Osteocyte (in vitro differentiated cells): ENCODE data around the gene GEN1. TPM values are rescaled to one million over a fixed set of nuclear protein-coding genes. Genes with fewer than 3 reads are reported as not detected.
A peak's percentile ranks its signal among the peaks of the same experiment; 100 is the strongest.

Experiments used
- DNase-seq: peaks from one replicate; pipeline ENCODE4 v3.0.0; 2021; ENCODE audit warnings: mixed read lengths; ENCODE audit not compliant: unreplicated experiment; ENCODE audit errors: extremely low spot score
- H3K27ac Mint-ChIP-seq: one replicate; pipeline ENCODE4 v1.8.0; 2021; ENCODE audit warnings: mild to moderate bottlenecking, mixed read lengths; ENCODE audit not compliant: unreplicated experiment
- H3K27me3 Mint-ChIP-seq: one replicate; pipeline ENCODE4 v1.8.0; 2021; ENCODE audit warnings: mixed read lengths; ENCODE audit not compliant: unreplicated experiment
- H3K36me3 Mint-ChIP-seq: one replicate; pipeline ENCODE4 v1.8.0; 2021; ENCODE audit warnings: mixed read lengths; ENCODE audit not compliant: unreplicated experiment
- H3K4me1 Mint-ChIP-seq: one replicate; pipeline ENCODE4 v1.8.0; 2021; ENCODE audit warnings: mixed read lengths; ENCODE audit not compliant: unreplicated experiment
- H3K4me3 Mint-ChIP-seq: one replicate; pipeline ENCODE4 v1.8.0; 2021; ENCODE audit warnings: mild to moderate bottlenecking, moderate library complexity, mixed read lengths; ENCODE audit not compliant: unreplicated experiment
- H3K9me3 Mint-ChIP-seq: one replicate; pipeline ENCODE4 v1.8.0; 2021; ENCODE audit warnings: mixed read lengths; ENCODE audit not compliant: unreplicated experiment
- CTCF ChIP-seq: fragments of 200-600 bp; sonication (generic); IDR thresholded peaks from 2 replicates; pipeline ENCODE4 v1.5.0; 2021; ENCODE audit warnings: antibody characterized with exemption, mild to moderate bottlenecking, moderate library complexity
- total RNA-seq: library from RNA; stranded (reverse); gene quantifications from 2 replicates; pipeline ENCODE4 v1.2.1, GENCODE V29; 2021

GEN1 gene
- total RNA-seq, 1 donor from 2014 or later, result 11.0 TPM

- Mint-ChIP-seq H3K27ac (no peak overlapping the region), H3K27me3 (peaks cover 28% of the 10 kb centered on the region), H3K4me3 (no peak overlapping the region), H3K9me3 (no peaks in the 10 kb centered on the region), H3K36me3 (no peaks in the 10 kb centered on the region), H3K4me1 (no peaks in the 10 kb centered on the region)
- DNase-seq, result no peak
- no peak for TF ChIP-seq CTCF
These were observed 39.4 kb downstream of the GEN1 start for GRCh38 chr2:17793296-17793695.

DNA sequence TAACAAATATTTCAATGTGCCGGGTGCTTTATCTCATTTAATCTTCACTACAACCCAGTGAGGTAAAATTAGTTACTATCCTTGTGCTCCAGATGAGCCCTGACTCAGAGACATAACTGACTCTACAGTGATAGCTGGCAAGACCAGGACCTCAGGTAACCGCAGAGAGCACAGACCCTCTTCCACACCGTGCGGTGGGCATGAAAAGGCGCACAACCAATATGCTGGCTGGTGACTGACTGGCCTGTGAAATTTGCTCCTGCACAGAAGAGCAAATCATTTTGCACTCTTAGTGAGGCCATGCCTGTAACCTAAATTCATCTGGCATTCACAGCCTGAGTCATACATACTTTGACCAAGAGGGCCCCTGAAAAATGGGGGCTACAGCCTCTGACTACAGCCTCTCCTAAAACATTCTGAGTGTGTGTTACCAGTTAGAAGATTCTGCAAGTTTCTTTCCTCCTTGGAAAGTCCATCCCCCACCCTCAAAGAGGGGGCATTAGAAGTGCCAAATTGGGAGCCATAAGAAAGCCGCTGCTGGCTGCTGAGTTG lies 39.9 kb downstream of the GEN1 start:
- no peak for TF ChIP-seq CTCF
- H3K27ac Mint-ChIP-seq, result no peak overlapping the region
- DNase-seq, result no peak
- H3K27me3 Mint-ChIP-seq, result peaks cover 30% of the 10 kb centered on the region
- H3K36me3 Mint-ChIP-seq, result no peaks in the 10 kb centered on the region
- H3K4me3 Mint-ChIP-seq, result no peak overlapping the region
- no peaks in the 10 kb centered on the region for H3K9me3 Mint-ChIP-seq
- H3K4me1 Mint-ChIP-seq, result no peaks in the 10 kb centered on the region

DNA sequence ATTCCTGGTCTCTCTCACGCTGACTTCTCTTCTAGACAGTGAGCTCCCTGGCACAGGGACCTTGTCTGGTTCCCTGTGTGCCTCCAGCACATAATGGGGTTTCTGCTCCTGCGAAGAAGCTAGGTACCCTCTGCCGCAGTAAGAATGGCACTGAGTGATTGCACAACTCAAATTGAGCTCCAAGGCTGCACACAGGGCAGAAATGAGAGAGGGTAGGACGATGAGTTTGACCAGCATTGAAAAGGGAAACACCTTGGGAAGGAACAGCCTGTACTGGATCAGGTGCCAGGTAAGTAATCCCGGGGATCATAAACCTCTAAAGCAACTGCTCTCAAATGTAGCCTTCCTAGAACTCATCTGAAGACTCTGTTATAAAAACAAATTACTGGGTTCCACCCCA lies 41.4 kb downstream of the GEN1 start:
- no peaks in the 10 kb centered on the region for H3K4me1 Mint-ChIP-seq
- no peaks in the 10 kb centered on the region for H3K9me3 Mint-ChIP-seq
- peaks cover 37% of the 10 kb centered on the region for H3K27me3 Mint-ChIP-seq
- no peak overlapping the region for H3K4me3 Mint-ChIP-seq
- H3K36me3 Mint-ChIP-seq, result no peaks in the 10 kb centered on the region
- no peak overlapping the region for H3K27ac Mint-ChIP-seq
- TF ChIP-seq CTCF, result no peak
- DNase-seq, result no peak

DNA sequence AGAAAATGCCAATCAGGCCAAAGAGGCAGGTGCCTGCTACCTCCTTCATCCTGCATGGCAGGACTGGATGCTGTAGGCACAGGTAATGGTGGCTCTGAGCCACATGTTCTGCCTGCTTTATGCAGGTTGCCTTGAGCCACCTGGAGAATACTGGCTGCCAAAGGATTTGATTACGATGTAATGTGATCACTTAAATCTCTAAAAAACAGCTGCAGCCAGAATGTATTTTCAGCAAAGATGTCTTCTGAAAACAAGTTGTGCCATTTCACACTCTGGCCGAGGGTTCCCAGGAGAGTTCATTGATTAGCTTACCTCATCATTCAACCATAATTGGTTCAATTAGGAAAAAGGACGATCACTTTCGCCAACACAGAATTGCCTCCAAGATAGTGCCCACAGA lies 44.4 kb downstream of the GEN1 start:
- Mint-ChIP-seq H3K27ac (no peak overlapping the region), H3K27me3 (peaks cover 33% of the 10 kb centered on the region), H3K4me1 (no peaks in the 10 kb centered on the region), H3K4me3 (no peak overlapping the region), H3K9me3 (no peaks in the 10 kb centered on the region), H3K36me3 (no peaks in the 10 kb centered on the region)
- TF ChIP-seq CTCF, result no peak
- DNase-seq, result no peak

DNA sequence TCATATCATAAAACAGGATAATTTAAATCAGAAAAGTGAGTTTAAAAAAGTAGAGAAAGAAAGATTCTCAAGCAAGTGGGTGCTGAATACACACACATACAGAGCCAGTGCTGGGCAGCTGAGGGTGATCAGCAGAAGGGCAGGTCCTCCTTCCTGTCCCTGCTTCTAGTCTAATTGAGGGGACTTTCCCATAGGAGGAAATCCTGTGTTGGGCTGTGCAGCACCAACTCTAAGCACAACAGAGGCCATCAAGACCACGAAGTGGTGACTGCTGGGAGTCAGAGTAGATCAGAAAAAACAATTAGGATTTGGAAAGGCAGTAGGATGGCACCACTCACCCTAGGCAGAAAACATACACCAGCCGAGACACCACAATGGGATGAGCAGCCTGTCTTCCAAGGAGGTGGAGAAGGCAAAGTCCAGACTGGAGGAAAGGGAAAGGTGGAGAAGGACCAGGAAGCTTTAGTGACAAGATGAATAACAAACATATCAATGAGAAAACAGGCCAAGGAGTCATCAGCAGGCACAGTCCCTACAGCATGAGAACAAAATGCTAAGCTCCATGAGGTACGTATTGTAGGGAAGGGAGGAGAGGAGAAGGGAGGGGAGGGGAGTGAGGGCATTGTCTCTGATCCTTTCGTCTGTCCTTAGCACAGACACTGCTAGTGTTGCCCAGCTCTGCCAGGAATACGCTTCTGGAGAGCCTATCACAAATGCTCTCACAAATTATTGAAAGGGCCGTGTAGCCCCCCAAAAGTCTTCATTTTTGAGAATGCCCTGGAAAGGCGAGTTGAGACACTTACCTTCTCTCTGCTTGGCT lies 45.6 kb downstream of the GEN1 start:
- Mint-ChIP-seq H3K9me3 (no peaks in the 10 kb centered on the region), H3K36me3 (no peaks in the 10 kb centered on the region), H3K27me3 (peaks cover 36% of the 10 kb centered on the region), H3K27ac (peak overlapping the region; percentile 43), H3K4me1 (no peaks in the 10 kb centered on the region), H3K4me3 (no peak overlapping the region)
- no peak for DNase-seq
- no peak for TF ChIP-seq CTCF
